Tibial artery (tissue), 4 donors: Measurements from ENCODE around the gene UNC93B1.
A peak's percentile ranks its signal among the peaks of the same experiment; 100 is the strongest.

Experiments
- DNase-seq, 2 donors: peaks; one replicate each; pipeline ENCODE4 v3.0.0-alpha.2; 2019
- H3K27ac ChIP-seq, 2 donors: fragments of 200-600 bp; sonication (generic) in 1 of 2; 1 replicate in 1 of 2; 2 replicates in 1 of 2; pipeline ENCODE4 v1.5.1; 2018 to 2019; ENCODE audit warnings: mild to moderate bottlenecking in 1 of 2
- H3K27me3 ChIP-seq, 2 donors: fragments of 200-600 bp; sonication (generic) in 1 of 2; one replicate each; pipeline versions ENCODE4 v1.5.1 to v1.6.0; 2016 to 2019
- H3K36me3 ChIP-seq, 3 donors: fragments of 200-600 bp; sonication (generic) in 2 of 3; one replicate each; pipeline ENCODE4 v1.5.1; 2016 to 2019; ENCODE audit warnings: mild to moderate bottlenecking in 2 of 3
- H3K4me1 ChIP-seq, 4 donors: fragments of 200-600 bp; sonication (generic) in 2 of 4; 1 replicate in 3 of 4; 2 replicates in 1 of 4; pipeline ENCODE4 v1.5.1; 2016 to 2019
- H3K4me3 ChIP-seq, 2 donors: fragments of 200-600 bp; sonication (generic) in 1 of 2; 1 replicate in 1 of 2; 2 replicates in 1 of 2; pipeline ENCODE4 v1.5.1; 2018 to 2019; ENCODE audit warnings: mild to moderate bottlenecking in 2 of 2
- H3K9me3 ChIP-seq, 3 donors: fragments of 200-600 bp; sonication (generic) in 1 of 3; one replicate each; pipeline ENCODE4 v1.5.1; 2016 to 2019
- intact Hi-C: fragments of 100-400 bp; cut with DNase I; formaldehyde crosslinking; loops from one replicate; pipeline ENCODE4 v1.15.0; 2023; ENCODE audit warnings: low total_unique reads
- TF ChIP-seq, protein P1 (sequence below), 2 experiments: fragments of 200-600 bp in 1 of 2; fragments of 450-650 bp in 1 of 2; IDR thresholded peaks; one replicate each; pipeline ENCODE4 v1.5.1; 2017 to 2019; ENCODE audit warnings: antibody characterized with exemption in 2 of 2, mild to moderate bottlenecking in 1 of 2, moderate library complexity in 1 of 2

UNC93B1 gene

DNA sequence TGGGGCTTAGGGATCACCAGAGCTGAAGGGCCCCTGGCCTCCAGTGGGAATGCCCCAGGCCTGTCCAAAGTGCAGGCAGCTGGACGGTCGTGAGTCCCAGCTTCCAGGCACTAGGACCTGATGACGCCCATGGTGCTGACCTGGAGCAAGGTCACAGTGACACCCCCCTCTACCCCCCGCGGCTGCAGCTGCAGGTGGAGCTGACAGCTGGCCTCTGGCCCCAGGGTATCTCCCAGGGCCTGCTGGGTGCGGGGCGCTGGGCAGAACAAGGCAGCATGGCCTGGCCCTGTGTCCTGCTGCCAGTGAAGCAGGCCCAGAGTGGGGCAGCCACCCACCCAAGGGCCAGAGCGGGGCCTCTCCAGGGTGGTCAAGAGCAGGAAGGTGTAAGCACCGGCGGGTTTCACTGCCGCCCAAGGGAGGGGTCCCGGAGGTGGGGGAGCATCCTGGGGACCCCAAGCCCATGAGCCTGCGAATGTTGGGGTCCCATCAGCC lies 34.4 kb upstream of the UNC93B1 start:
- intact Hi-C loops = no loop called here
- TF ChIP-seq, protein P1, sequence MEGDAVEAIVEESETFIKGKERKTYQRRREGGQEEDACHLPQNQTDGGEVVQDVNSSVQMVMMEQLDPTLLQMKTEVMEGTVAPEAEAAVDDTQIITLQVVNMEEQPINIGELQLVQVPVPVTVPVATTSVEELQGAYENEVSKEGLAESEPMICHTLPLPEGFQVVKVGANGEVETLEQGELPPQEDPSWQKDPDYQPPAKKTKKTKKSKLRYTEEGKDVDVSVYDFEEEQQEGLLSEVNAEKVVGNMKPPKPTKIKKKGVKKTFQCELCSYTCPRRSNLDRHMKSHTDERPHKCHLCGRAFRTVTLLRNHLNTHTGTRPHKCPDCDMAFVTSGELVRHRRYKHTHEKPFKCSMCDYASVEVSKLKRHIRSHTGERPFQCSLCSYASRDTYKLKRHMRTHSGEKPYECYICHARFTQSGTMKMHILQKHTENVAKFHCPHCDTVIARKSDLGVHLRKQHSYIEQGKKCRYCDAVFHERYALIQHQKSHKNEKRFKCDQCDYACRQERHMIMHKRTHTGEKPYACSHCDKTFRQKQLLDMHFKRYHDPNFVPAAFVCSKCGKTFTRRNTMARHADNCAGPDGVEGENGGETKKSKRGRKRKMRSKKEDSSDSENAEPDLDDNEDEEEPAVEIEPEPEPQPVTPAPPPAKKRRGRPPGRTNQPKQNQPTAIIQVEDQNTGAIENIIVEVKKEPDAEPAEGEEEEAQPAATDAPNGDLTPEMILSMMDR (IDR thresholded peaks at IDR 0.05) = no peak
- H3K4me1 ChIP-seq = peaks cover 0 to 50% (median 41%) of the 10 kb centered on the region in 4 donors
- H3K27ac ChIP-seq = peak overlapping the region; percentile 78 to 94
- peak in 1 of 2 donors; percentile 79 for DNase-seq
- no peaks in the 10 kb centered on the region for H3K27me3 ChIP-seq
- H3K4me3 ChIP-seq = peak overlapping the region; percentile 63 to 80
- H3K9me3 ChIP-seq = no peaks in the 10 kb centered on the region
- peaks cover 0 to 58% (median 24%) of the 10 kb centered on the region in 3 donors for H3K36me3 ChIP-seq

DNA sequence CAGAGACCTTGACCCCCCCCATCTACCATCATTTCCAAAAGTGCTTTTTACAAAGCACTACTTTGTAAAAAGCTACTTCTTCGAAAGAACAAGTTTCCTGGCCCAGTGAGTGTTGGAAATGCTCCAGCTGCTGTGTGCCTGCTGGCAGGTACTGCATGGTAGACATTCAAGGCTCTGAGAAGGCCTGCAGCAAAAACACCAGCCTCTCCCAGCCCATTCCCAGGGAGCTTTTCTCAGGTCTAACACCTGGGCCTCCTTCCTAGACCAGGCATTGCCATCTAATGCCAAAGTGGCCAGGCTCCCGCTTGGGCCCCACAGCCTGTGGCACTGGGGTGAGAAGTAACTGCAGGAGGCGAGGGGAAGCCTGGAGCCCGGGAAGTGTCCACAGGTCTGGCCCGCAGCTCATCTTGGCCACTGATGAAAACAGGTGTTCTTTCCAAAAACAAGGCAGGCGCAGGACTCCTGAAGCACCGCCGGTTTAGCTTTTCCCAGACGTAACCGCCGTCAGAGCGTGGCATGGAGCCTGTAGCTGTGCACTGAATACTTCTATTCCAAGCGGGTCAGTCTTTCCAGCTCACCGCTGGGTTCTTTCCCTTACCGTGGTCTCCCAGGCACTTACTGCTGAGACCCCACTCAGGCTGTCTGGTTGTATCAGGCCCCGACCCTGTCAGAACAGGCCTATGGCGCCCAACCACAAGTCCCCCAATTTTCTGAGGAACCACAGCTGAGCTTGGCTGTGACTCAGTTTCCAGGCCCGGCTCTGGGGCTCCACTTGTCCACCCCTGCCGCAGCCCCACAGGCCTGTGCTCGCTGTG lies 33.7 kb upstream of the UNC93B1 start:
- peaks cover 0 to 56% (median 43%) of the 10 kb centered on the region in 4 donors for H3K4me1 ChIP-seq
- DNase-seq = no peak

DNA sequence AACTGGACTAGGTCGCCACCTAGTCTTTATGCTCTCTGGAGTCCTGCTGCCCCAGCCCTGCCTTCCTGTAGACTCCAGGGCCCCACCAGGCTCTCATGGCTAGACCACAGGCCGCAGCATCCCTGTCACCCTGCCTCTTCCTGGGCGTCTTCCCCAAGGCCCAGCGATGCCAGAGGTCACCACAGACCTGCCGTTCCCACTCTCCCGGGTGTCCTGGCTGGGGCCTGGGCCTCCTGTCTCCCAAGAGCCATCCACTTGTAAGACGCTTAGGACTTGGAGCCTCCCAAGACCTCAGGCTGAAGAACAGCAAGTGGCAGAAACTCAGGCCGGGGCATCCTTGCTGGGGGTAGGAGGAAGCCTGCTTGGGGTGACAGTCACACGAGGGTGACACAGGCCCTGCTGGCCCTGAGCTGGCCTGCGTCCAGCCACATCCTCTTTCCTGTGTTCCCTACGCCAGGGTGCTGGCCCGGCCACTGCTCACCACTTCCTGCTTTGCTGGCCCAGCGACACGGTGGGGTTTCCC lies 32.9 kb upstream of the UNC93B1 start:
- Histone ChIP-seq H3K36me3 (peaks cover 0 to 52% (median 20%) of the 10 kb centered on the region in 3 donors), H3K27ac (peak overlapping the region; percentile 49 to 94), H3K4me3 (no peak overlapping the region), H3K27me3 (no peaks in the 10 kb centered on the region), H3K9me3 (no peaks in the 10 kb centered on the region), H3K4me1 (peaks cover 0 to 64% (median 48%) of the 10 kb centered on the region in 4 donors)
- intact Hi-C loops = no loop called here
- DNase-seq = peak; percentile 64 to 83
- TF ChIP-seq, protein P1 (IDR thresholded peaks at IDR 0.05) = no peak

More for the DNA sequence above, 33.7 kb upstream of the UNC93B1 start:
- Histone ChIP-seq H3K9me3 (no peaks in the 10 kb centered on the region), H3K4me3 (peak overlapping the region in 1 of 2 donors; percentile 80), H3K27ac (peak overlapping the region; percentile 78 to 94), H3K27me3 (no peaks in the 10 kb centered on the region), H3K36me3 (peaks cover 0 to 58% (median 24%) of the 10 kb centered on the region in 3 donors)
- intact Hi-C loops = no loop called here
- TF ChIP-seq, protein P1 (IDR thresholded peaks at IDR 0.05) = no peak

DNA sequence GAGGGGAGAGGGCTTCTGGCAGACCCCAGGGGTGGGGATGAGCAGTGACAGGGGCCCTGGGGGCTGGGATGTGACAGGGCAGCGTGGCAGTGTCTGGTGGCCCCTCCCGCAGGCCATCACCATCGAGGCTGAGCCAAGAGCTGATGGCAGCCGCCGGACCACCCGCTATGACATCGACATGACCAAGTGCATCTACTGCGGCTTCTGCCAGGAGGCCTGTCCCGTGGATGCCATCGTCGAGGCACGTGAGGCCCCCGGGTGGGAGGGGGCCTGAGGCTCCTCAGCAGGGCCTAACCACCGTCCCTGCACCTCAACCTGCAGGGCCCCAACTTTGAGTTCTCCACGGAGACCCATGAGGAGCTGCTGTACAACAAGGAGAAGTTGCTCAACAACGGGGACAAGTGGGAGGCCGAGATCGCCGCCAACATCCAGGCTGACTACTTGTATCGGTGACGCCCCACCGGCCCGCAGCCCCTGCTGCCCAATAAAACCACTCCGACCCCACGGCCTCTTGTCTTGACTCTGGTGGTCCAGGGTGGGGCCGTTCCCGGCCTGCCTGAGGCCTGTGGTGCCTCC lies 32.3 kb upstream of the UNC93B1 start:
- Histone ChIP-seq H3K27ac (peak overlapping the region; percentile 49 to 94), H3K36me3 (peaks cover 0 to 46% (median 20%) of the 10 kb centered on the region in 3 donors), H3K4me1 (peaks cover 0 to 65% (median 51%) of the 10 kb centered on the region in 4 donors), H3K4me3 (no peak overlapping the region), H3K9me3 (no peaks in the 10 kb centered on the region), H3K27me3 (no peaks in the 10 kb centered on the region)
- intact Hi-C loops = no loop called here
- TF ChIP-seq, protein P1 (IDR thresholded peaks at IDR 0.05) = no peak
- DNase-seq = no peak

DNA sequence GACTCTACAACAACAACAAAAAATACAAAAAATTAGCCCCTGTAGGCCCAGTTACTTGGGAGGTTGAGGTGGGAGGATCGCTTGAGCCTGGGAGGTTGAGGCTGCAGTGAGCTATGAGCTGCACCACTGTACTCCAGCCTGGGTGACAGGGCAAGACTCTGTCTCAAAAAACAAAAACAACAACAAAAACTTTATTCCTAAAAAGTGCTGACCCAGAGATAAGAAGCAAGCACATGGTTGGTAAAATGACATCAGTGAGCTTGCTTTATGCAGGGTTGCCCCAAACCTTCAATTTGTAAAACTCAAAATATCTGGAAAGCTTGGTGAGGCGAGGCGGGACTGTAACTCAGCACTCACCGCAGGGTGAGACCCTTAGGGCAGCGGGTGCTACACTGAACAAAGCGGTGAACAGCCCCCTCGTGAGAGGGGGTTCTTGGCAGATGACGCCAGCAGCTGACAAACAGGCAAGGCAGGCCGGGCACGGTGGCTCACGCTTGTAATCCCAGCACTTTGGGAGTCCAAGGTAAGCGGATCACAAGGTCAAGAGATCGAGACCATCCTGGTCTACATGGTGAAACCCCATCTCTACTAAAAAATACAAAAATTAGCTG lies 31.5 kb upstream of the UNC93B1 start:
- Histone ChIP-seq H3K36me3 (peaks cover 0 to 45% (median 20%) of the 10 kb centered on the region in 3 donors), H3K9me3 (no peaks in the 10 kb centered on the region), H3K27me3 (no peaks in the 10 kb centered on the region), H3K4me1 (peaks cover 0 to 60% (median 46%) of the 10 kb centered on the region in 4 donors), H3K4me3 (no peak overlapping the region), H3K27ac (no peak overlapping the region)
- TF ChIP-seq, protein P1 (IDR thresholded peaks at IDR 0.05) = no peak
- no peak for DNase-seq
- intact Hi-C loops = no loop called here
